ENCODE data around the gene CCNF. TPM values are rescaled to one million over a fixed set of nuclear protein-coding genes. Genes with fewer than 3 reads are reported as not detected.

The CCNF gene
- total RNA-seq, 8 experiments from 2014 or later: 1.7 to 32.2 (median 6.8) TPM

DNA sequence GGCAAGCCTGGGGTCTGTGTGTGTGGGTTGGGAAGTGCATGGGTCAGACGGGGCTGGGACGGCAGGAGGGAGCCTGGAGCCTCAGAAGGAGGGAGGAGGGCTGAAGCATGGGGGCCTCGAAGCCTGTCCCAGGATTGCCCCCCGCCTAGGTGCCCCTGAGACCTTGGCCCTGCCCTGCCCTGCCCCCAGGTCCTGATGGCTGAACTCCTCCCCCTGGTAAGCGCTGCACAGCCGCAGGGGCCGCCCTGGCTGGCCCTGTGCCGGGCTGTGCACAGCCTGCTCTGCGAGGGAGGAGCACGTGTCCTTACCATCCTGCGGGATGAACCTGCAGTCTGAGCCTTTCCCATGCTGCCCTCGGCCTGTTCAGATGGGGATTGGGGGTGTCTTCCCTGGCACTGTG lies 35.1 kb downstream of the CCNF start:
- Histone ChIP-seq H3K4me3 (no peak overlapping the region), H3K4me1 (replicated peaks in 1 of 2) (peaks cover 19 to 29% of the 10 kb centered on the region in 2 donors), H3K27ac (no peak overlapping the region)
- no peak for ATAC-seq (replicated peaks in 6 of 8)
- no CpG with 5 or more reads among the region's 12 CpGs for WGBS, 10 experiments
- in situ Hi-C loops (cut with MboI; ENCODE audit: low pct_unique_long_range_greater_than_20kb in 2 of 9, low sequenced_read_pairs in 9 of 9, unreplicated experiment in 9 of 9): no loop called here

DNA sequence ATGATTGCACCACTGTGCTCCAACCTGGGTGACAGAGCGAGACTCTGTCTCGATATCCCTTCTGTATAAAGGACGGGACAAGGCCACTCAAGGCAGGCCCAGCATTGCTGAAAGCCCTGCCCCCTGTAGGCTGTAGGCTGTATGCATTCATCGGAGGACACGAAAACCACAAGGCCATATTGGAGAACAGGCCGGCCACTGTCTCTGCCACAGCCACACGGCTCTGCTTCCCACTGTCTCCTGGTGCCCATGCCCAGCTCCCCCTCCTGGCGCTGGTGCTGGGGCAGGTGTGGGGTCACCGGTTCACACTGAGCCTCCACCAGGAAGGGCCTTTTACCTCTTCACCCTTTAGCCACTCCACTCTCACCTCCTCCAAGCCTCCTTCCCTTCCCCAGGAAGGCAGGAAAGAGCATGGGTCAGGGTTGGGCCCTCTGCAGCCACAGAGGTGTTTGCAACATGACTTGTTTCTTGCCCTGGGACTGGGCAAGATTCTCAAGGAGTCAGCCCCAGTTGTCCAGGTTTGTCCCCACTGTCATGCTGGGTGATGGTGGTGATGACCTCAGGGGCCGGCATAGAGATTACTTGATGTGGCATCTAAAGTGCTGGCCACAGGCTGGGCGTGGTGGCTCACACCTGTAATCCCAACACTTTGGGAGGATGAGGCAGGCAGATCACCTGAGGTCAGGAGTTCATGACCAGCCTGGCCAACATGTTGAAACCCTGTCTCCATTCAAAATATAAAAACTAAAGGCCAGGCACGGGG lies 36.6 kb downstream of the CCNF start:
- in situ Hi-C loops (cut with MboI; ENCODE audit: low pct_unique_long_range_greater_than_20kb in 2 of 9, low sequenced_read_pairs in 9 of 9, unreplicated experiment in 9 of 9): no loop called here
- H3K4me3 ChIP-seq: no peak overlapping the region
- peaks cover 31 to 38% of the 10 kb centered on the region in 2 donors for H3K4me1 ChIP-seq (replicated peaks in 1 of 2)
- H3K27ac ChIP-seq: no peak overlapping the region
- ATAC-seq (replicated peaks in 6 of 8): no peak
- WGBS, 10 experiments: 77 to 100% (median 85%) methylated on average over 2 to 6 of the region's 12 CpGs; no CpG with 5 or more reads in 5 of the 10 experiments

- ATAC-seq (replicated peaks in 6 of 8): no peak
- in situ Hi-C loops (cut with MboI; ENCODE audit: low pct_unique_long_range_greater_than_20kb in 2 of 9, low sequenced_read_pairs in 9 of 9, unreplicated experiment in 9 of 9): no loop called here
- peak overlapping the region; percentile 87 to 90 for H3K27ac ChIP-seq
- H3K4me3 ChIP-seq: peak overlapping the region in 2 of 5 donors; percentile 26 to 43
- WGBS, 10 experiments: 52 to 96% (median 80%) methylated on average over 1 to 13 of the region's 29 CpGs; no CpG with 5 or more reads in 4 of the 10 experiments
- H3K4me1 ChIP-seq (replicated peaks in 1 of 2): peaks cover 42 to 46% of the 10 kb centered on the region in 2 donors
Measured at GRCh38 chr16:2466667-2467527, 37.6 kb downstream of the CCNF start.

DNA sequence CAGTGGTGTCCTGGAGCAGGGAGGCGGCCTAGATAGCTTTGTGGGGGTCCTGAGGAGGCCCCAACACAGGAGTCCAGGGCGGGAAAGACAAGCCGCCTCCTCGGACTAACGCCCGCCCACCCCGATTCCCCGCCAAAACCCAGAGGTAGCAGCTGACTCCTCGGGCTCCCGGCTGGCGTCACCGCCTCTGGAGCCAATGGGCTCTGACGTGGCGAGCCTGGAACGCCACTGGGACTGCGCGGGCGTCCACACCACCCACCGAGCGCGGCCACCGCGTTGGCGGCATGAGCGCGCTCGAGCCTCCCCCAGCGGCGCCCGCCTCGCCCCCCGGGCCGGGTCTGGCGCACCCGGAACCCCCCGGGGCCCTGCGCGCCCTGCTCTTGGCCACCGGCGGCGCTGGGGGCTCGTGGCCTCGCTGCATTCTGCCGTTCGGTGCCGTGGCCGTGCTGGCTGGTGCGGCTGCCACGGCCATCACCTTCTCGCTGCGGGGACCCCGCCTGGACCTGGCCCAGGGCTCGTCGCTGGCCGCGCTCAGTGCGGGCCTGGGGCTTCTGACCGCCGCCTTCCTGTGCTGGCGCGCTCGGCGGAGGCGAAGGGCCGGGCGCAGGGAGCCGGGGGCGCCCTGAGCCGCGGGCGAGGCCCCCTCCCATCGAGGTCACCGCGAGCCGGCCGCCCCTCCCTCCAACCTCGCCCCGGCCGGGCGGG lies 38.4 kb downstream of the CCNF start:
- no CpG with 5 or more reads among the region's 80 CpGs for WGBS, 10 experiments
- H3K27ac ChIP-seq: peak overlapping the region; percentile 87 to 90
- in situ Hi-C loops (cut with MboI; ENCODE audit: low pct_unique_long_range_greater_than_20kb in 2 of 9, low sequenced_read_pairs in 9 of 9, unreplicated experiment in 9 of 9): no loop called here
- peak overlapping the region; percentile 26 to 43 (median 30) for H3K4me3 ChIP-seq
- peaks cover 45 to 54% of the 10 kb centered on the region in 2 donors for H3K4me1 ChIP-seq (replicated peaks in 1 of 2)
- ATAC-seq (replicated peaks in 6 of 8): peak; percentile 32 to 76 (median 38)

GRCh38 chr16:2468233-2468724 lies 39.0 kb downstream of the CCNF start:
- ATAC-seq (replicated peaks in 6 of 8): peak; percentile 1 to 14 (median 6)
- peak overlapping the region; percentile 26 to 43 (median 30) for H3K4me3 ChIP-seq
- H3K4me1 ChIP-seq (replicated peaks in 1 of 2): peaks cover 49 to 60% of the 10 kb centered on the region in 2 donors
- H3K27ac ChIP-seq: peak overlapping the region; percentile 87 to 90
- 0 to 11% methylated on average over 5 to 6 of the region's 38 CpGs; no CpG with 5 or more reads in 8 of the 10 experiments for WGBS, 10 experiments
- in situ Hi-C loops (cut with MboI; ENCODE audit: low pct_unique_long_range_greater_than_20kb in 2 of 9, low sequenced_read_pairs in 9 of 9, unreplicated experiment in 9 of 9): no loop called here

- in situ Hi-C loops (cut with MboI; ENCODE audit: low pct_unique_long_range_greater_than_20kb in 2 of 9, low sequenced_read_pairs in 9 of 9, unreplicated experiment in 9 of 9): no loop called here
- WGBS, 10 experiments: no CpG with 5 or more reads among the region's 14 CpGs
- peak overlapping the region in 4 of 5 donors; percentile 26 to 43 (median 34) for H3K4me3 ChIP-seq
- peak overlapping the region; percentile 87 to 90 for H3K27ac ChIP-seq
- ATAC-seq (replicated peaks in 6 of 8): peak in 6 of 8 experiments; percentile 5 to 60 (median 44)
- peaks cover 55 to 65% of the 10 kb centered on the region in 2 donors for H3K4me1 ChIP-seq (replicated peaks in 1 of 2)
Measured at GRCh38 chr16:2468725-2469398, 39.6 kb downstream of the CCNF start.

DNA sequence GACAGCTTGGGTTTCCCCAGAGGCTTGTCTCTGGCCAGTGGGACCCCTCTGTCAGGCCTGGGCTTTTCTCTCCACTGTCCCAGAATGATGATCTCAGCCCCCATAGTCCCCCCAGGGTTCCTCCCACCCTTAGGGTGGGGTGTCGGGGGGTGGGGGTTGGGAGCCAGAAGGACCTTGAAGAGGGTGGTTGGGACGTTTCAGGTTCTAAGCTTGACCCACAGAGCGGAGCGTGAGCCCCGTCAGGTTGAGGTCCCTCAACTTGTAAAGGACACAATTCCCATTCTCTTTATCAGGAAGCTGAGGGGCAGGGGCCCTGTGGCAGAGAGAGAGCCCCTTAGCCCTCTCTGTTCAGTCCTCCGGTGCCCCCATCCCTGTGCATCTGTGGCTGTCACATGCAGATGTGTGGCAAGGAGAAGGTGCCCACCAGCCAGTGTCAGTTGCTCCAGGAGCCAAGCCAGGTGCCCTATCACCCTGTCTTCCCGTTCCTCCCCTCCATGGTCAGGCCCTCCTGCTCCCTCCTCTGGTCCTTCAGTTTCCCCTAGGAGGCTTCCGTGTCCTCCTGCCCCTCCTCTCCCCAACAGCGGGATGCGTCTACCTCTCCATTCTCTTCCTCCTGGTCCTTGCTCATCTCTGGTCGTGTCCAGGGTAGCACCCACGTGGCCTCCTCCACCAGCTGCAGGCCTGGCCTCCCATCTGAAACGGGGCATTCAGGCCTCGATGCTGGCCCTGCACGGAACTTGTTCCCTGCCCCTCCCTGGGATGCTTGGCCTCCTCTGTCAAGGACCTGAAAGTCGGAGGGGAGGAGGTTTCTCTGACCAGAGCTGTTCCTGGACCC lies 40.4 kb downstream of the CCNF start:
- WGBS, 10 experiments: 40 to 76% (median 59%) methylated on average over 1 to 7 of the region's 16 CpGs; no CpG with 5 or more reads in 6 of the 10 experiments
- ATAC-seq (replicated peaks in 6 of 8): no peak
- peak overlapping the region in 1 of 5 donors; percentile 43 for H3K4me3 ChIP-seq
- in situ Hi-C loops (cut with MboI; ENCODE audit: low pct_unique_long_range_greater_than_20kb in 2 of 9, low sequenced_read_pairs in 9 of 9, unreplicated experiment in 9 of 9): no loop called here
- H3K4me1 ChIP-seq (replicated peaks in 1 of 2): peaks cover 55 to 65% of the 10 kb centered on the region in 2 donors
- H3K27ac ChIP-seq: peak overlapping the region; percentile 87 to 90

DNA sequence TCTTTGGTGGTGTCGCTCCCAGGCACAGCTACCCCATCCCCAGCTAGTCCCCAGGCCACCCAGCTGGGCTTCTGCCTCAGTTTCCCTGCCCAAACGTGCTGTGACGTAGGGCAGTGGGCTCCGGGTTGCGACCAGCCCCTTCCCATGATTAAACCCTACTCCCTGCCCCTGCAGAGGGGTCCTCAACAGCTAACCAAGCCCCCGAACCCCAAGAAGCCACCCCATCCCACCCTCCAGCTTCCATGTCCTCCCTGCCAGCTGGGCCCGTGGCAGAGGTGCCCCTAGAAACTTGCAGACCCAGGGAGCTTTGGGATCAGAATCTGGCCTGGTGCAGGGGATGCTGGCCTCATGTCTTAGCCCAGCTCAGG lies 41.0 kb downstream of the CCNF start:
- no peak for ATAC-seq (replicated peaks in 6 of 8)
- in situ Hi-C loops (cut with MboI; ENCODE audit: low pct_unique_long_range_greater_than_20kb in 2 of 9, low sequenced_read_pairs in 9 of 9, unreplicated experiment in 9 of 9): no loop called here

GRCh38 chr16:2470603-2471015 lies 41.4 kb downstream of the CCNF start:
- peak overlapping the region; percentile 22 to 39 (median 27) for H3K4me3 ChIP-seq
- H3K27ac ChIP-seq: peak overlapping the region; percentile 68 to 83
- peaks cover 55 to 65% of the 10 kb centered on the region in 2 donors for H3K4me1 ChIP-seq (replicated peaks in 1 of 2)
- WGBS, 10 experiments: 50 to 83% (median 60%) methylated on average over 1 to 2 of the region's 9 CpGs; no CpG with 5 or more reads in 7 of the 10 experiments
- no peak for ATAC-seq (replicated peaks in 6 of 8)
- in situ Hi-C loops (cut with MboI; ENCODE audit: low pct_unique_long_range_greater_than_20kb in 2 of 9, low sequenced_read_pairs in 9 of 9, unreplicated experiment in 9 of 9): no loop called here

More for the DNA sequence above, 41.0 kb downstream of the CCNF start:
- WGBS, 10 experiments: 80% methylated on average over 2 of the region's 7 CpGs; no CpG with 5 or more reads in 9 of the 10 experiments
- peaks cover 55 to 65% of the 10 kb centered on the region in 2 donors for H3K4me1 ChIP-seq (replicated peaks in 1 of 2)
- H3K27ac ChIP-seq: peak overlapping the region; percentile 68 to 83
- no peak overlapping the region for H3K4me3 ChIP-seq

- Histone ChIP-seq H3K4me1 (replicated peaks in 1 of 2) (peaks cover 59 to 70% of the 10 kb centered on the region in 2 donors), H3K27ac (peak within 1 kb of the TSS; percentile 68 to 83), H3K4me3 (peak within 1 kb of the TSS; percentile 22 to 39 (median 27))
- WGBS, 10 experiments: no CpG with 5 or more reads among the region's 59 CpGs
- ATAC-seq (replicated peaks in 6 of 8): peak; percentile 5 to 51 (median 42)
- in situ Hi-C loops (cut with MboI; ENCODE audit: low pct_unique_long_range_greater_than_20kb in 2 of 9, low sequenced_read_pairs in 9 of 9, unreplicated experiment in 9 of 9): no loop called here
Measured at GRCh38 chr16:2471016-2471652, 41.9 kb downstream of the CCNF start, which contains the start of gene NTN3. TSS of gene NTN3 (plus strand) at chr16:2471297. CDS start at chr16:2471702, 405 bp downstream.

Measured in motor neuron (in vitro differentiated cells).